ENCODE results near the gene SH3BP5L. TPM values are rescaled to one million over a fixed set of nuclear protein-coding genes. Genes with fewer than 3 reads are reported as not detected.

Gene SH3BP5L
- total RNA-seq, 6 donors from 2014 or later = 18.5 to 35.6 (median 22.5) TPM

GRCh38 chr1:248838357-248839167 is 12.8 kb upstream of the SH3BP5L start:
- Histone ChIP-seq H3K27ac (peak overlapping the region; percentile 99 to 100 (median 100)), H3K27me3 (no peaks in the 10 kb centered on the region), H3K36me3 (no peaks in the 10 kb centered on the region), H3K4me1 (peaks cover 27 to 48% (median 41%) of the 10 kb centered on the region in 4 donors), H3K4me3 (peak overlapping the region; percentile 59 to 76 (median 74)), H3K9me3 (no peaks in the 10 kb centered on the region)
- 1 to 3% methylated on average over 15 to 25 of the region's 82 CpGs for WGBS, 2 donors
- TF ChIP-seq POLR2AphosphoS5 (IDR thresholded peaks at IDR 0.05) = peak; percentile 88 to 93
- TF ChIP-seq CTCF (IDR thresholded peaks at IDR 0.05) = peak in 1 of 6 experiments; percentile 4
- TF ChIP-seq EP300 (IDR thresholded peaks at IDR 0.05) = no peak
- TF ChIP-seq POLR2A (IDR thresholded peaks at IDR 0.05) = peak; percentile 72 to 97 (median 84)
- peak; percentile 94 for ATAC-seq (ENCODE audit: low FRiP score in 2 of 2)
- peak; percentile 94 to 97 for DNase-seq

GRCh38 chr1:248837781-248838356 is 12.2 kb upstream of the SH3BP5L start, which contains the start of gene ZNF672:
TSS of gene ZNF672 (plus strand) at chr1:248838224. CDS start at chr1:248847275, 9,051 bp downstream.
- Histone ChIP-seq H3K4me1 (peaks cover 27 to 48% (median 39%) of the 10 kb centered on the region in 4 donors), H3K36me3 (no peaks in the 10 kb centered on the region), H3K27me3 (no peaks in the 10 kb centered on the region), H3K9me3 (no peaks in the 10 kb centered on the region), H3K4me3 (peak within 1 kb of the TSS; percentile 59 to 76 (median 74)), H3K27ac (peak within 1 kb of the TSS; percentile 99 to 100 (median 100))
- ATAC-seq (ENCODE audit: low FRiP score in 2 of 2) (peak; percentile 96 to 97), DNase-seq (peak; percentile 99)
- 0 to 1% methylated on average over 5 to 40 of the region's 48 CpGs for WGBS, 2 donors
- TF ChIP-seq CTCF (IDR thresholded peaks at IDR 0.05) = peak in 1 of 6 experiments; percentile 6
- peak in 1 of 4 donors; percentile 18 for TF ChIP-seq EP300 (IDR thresholded peaks at IDR 0.05)
- peak; percentile 28 to 76 (median 50) for TF ChIP-seq POLR2A (IDR thresholded peaks at IDR 0.05)
- TF ChIP-seq POLR2AphosphoS5 (IDR thresholded peaks at IDR 0.05) = peak; percentile 70 to 90

- TF ChIP-seq POLR2AphosphoS5 (IDR thresholded peaks at IDR 0.05) = no peak
- TF ChIP-seq POLR2A (IDR thresholded peaks at IDR 0.05) = no peak
- no peak for TF ChIP-seq EP300 (IDR thresholded peaks at IDR 0.05)
- no peak for TF ChIP-seq CTCF (IDR thresholded peaks at IDR 0.05)
- ATAC-seq (ENCODE audit: low FRiP score in 2 of 2) (no peak), DNase-seq (peak in 1 of 2 donors; percentile 34)
- 45 to 48% methylated on average over 11 of the region's 11 CpGs for WGBS, 2 donors
- no peaks in the 10 kb centered on the region for H3K36me3 ChIP-seq
- H3K4me3 ChIP-seq = peak overlapping the region; percentile 28 to 76 (median 74)
- no peaks in the 10 kb centered on the region for H3K9me3 ChIP-seq
- H3K27me3 ChIP-seq = no peaks in the 10 kb centered on the region
- H3K27ac ChIP-seq = peak overlapping the region; percentile 99 to 100 (median 100)
- H3K4me1 ChIP-seq = peaks cover 21 to 41% (median 33%) of the 10 kb centered on the region in 4 donors
Measured at GRCh38 chr1:248837045-248837780, 11.5 kb upstream of the SH3BP5L start.

GRCh38 chr1:248834343-248834940 is 8.7 kb upstream of the SH3BP5L start:
- H3K9me3 ChIP-seq = no peaks in the 10 kb centered on the region
- no peak overlapping the region for H3K4me3 ChIP-seq
- no peak for DNase-seq
- WGBS, 2 donors = 57 to 58% methylated on average over 7 of the region's 7 CpGs
- no peak for ATAC-seq (ENCODE audit: low FRiP score in 2 of 2)
- no peaks in the 10 kb centered on the region for H3K27me3 ChIP-seq
- no peaks in the 10 kb centered on the region for H3K36me3 ChIP-seq
- H3K27ac ChIP-seq = no peak overlapping the region
- H3K4me1 ChIP-seq = peaks cover 6 to 21% (median 11%) of the 10 kb centered on the region in 4 donors
- no peak for TF ChIP-seq CTCF (IDR thresholded peaks at IDR 0.05)
- TF ChIP-seq EP300 (IDR thresholded peaks at IDR 0.05) = no peak
- no peak for TF ChIP-seq POLR2AphosphoS5 (IDR thresholded peaks at IDR 0.05)
- no peak for TF ChIP-seq POLR2A (IDR thresholded peaks at IDR 0.05)
